NCI-H524 (cell line): ENCODE measurements around the gene RASA3.
"Not testable (repeated sequence)": the region's sequence is repeated elsewhere in the genome, so short reads cannot be mapped to it uniquely, and the experiment has no call there.

Experiments used
- DNase-seq, 2 experiments: peaks; one replicate each; lab custom pipeline; 2025; lab: John Stamatoyannopoulos, UW

The RASA3 gene

DNA sequence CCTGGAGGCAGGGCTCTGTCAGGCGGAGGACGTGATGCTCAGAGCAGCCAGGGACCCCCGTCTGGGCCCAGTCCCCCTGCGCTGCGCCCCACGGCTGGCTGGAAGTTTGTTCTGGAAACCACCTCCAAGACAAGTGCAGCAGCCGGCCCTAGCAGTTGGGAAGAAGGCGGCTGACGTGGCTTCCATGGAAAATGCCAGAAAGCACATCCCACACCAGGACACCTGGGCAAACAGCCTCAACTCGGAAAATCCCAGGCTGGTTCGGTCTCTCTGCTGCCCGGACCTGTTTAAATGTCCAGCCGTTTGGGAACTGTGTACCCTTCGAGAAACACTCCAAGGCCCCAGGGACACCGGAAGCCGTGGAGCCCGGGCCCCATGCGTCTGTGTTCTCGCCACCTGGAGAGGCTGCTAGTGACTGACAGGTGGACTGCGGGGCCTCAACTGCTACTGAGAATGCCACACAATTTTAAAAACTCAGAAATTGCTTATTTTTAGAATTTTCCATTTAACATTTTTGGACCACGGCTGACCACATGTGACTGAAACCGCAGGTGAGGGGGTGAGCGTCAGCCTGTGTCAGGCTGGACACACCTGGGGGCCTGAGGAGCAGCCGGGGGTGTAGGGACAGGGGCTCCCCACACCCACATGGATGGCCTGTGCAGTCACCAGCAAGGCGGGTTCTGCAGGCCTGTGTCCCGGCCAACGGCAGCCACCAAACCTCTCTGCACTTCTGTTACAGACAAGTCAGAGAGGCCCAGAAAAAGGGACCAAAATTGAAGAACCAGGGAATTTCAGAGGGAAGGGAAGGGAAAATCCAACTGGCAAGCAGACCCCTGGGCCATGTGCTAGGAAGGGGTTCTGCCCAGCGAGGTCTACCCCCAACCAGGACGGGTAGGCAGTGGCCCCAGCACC is 31.7 kb downstream of the RASA3 start:
- DNase-seq: no peak

DNA sequence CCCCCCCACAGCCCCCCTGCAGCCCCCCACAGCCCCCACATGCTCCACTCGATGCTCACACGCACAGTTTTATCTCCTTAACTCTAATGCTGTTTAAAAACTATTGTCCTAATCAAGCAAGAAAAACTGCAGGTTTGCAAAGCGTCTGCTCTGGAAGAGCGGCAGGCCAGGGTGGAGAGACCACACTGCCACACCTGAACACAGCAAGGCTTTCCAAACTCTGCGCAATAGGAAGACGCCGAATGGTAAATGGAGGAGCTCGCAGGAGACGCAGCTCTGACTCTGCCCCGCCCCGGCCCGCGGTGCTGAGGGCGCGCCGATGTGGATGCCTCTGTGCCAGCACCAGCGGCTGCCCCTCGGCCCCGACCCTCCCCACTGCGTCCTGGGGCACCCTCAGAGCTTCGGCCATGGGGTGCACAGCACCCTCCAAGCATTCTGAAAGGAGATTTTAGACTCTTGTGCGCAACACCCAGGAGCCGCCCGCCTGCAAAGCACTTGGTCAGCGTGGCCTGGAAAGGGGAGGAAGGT is 32.4 kb downstream of the RASA3 start:
- peak in 1 of 2 experiments; percentile 38 for DNase-seq

DNA sequence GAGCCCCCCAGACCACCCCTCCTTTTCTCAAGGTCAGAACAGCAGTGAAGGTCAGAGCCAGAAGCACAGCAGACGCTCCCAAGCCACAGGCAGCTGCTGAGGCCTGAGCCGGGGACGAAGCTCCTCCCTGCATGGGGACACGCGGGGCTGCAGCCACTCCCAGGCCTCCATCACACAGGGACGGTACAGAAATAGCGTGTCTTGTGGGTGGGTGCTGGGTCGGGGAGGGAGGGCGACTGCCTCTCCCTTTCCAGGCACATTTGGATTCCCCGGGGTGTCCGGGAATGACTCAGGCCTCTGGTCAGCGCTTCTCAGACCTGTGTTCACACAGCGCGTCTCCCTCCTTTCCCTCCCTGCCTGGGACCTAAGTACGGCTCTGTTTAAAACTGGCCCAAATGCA is 33.2 kb downstream of the RASA3 start:
- peak in 1 of 2 experiments; percentile 3 for DNase-seq

DNA sequence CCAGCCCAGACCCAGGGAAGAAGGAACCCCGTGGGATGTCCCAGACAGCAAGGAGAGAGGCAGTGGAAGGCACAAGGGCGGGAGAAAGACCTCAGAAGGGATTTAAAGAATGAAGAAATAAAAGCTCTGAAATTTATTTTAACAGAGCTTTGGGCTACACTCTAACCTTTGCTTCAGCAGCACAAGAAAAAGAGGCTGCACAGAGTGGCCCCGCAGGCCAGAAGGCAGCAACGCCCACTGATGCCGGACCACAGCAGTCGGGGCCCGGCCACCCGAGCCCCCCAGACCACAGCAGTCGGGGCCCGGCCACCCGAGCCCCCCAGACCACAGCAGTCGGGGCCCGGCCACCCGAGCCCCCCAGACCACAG is 33.8 kb downstream of the RASA3 start:
- not testable (repeated sequence) for DNase-seq

DNA sequence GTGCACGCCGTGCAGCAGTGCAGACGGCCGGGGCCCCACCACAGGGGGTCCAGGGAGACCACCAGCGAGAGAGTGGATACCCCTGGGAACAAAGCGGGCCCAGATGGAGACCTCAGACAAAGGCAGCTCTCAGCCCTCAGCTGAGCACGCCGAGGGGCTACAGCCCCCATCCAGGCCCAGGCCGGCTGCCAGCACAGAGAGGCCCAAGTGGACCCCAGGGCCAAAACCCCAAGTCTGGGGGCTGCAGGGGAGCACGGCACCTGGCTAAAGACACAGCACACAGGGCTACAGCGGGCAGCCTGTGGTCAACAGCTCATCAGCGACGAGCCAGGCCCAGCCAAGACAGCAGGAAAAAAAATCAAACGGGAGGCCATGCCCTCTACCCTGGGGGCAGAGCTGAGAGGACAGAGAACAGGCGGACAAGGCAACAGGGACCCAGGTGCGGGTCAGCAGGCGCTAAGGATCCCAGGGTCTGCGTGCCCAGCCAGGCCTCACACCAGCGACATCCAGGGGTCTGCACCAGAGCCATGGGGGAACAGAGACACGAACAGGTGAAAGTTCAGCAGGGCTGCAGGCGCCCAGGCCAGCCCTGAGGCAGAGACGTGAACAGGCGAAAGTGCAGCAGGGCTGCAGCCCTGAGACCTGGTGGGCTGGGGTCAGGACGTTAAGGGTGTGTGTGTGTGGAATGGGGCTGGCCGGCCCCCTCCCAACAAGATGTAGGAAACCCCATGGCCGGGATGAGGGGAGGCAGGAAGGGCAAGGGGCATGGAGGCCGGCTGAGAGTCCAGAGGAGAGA is 34.3 kb downstream of the RASA3 start:
- no peak for DNase-seq

DNA sequence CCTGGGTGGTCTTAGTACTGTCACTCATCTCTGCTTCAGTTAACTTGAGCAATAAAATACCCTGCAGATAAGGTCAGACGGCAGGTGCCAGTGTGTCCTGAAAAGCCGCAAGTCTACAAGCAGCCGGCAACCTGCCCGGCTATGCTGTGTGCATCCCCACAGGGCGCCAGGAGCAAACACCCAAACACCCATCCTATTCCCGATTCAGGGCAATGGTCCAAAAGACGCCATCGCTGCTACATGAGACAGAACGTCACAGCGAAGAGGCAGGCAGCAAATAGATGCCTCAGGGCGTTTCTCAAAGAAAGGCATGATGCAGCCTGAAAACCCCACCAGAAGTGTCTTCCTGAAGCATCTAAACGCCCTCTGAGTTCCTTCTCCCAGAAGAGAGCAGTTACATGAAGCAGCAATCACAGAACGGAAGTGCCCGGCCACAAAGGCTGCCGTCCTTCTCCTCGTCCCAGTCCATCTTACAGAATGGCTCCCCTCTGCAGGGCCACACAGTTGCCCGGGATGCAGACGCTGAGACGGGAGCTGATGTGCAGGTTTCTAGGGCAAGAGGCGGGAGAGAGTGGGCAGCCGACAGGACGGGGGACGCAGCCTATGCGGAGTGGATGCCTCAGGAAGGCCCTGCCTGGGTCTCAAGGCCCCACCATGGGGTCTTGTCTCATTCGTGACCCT is 35.1 kb downstream of the RASA3 start:
- DNase-seq: no peak

DNA sequence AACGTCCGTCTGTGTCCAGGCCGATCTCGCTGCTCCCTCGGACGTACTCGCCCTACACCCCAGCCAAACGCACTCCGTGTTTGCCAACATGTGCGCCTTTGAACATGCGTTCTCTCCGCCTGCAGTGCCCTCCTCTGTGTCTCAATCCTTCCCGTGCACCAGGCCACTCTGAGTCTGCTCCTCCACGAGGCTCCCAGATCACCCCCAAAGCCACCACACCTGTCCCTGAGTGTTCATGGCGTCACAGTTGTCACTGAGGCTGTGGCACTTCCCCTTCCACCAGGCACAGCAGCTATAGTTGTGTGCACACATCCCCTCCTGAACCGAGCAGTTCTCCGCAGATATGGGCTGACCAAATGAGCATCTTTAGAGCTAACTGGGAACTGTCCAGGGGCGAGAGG is 35.6 kb downstream of the RASA3 start:
- DNase-seq: no peak

DNA sequence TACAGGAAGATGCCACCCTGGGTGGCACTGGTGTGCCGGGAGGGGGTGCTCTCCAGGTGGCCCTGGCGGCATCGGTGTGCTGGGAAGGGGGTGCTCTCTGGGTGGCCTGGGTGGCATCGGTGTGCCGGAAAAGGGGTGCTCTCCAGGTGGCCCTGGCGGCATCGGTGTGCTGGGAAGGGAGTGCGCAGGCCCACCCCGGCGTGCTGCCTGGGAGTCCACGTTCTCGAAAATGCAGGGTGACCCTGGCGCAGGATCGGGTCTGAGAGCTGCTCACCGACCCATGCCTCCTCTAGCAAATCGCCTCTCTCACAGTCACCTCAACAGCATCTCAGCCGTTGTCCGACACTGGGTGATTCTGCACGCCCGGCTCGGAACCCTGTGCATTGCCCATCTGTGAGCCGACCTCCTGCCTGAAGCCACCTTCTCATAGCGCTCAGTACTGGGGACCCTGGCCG is 36.4 kb downstream of the RASA3 start:
- no peak for DNase-seq

DNA sequence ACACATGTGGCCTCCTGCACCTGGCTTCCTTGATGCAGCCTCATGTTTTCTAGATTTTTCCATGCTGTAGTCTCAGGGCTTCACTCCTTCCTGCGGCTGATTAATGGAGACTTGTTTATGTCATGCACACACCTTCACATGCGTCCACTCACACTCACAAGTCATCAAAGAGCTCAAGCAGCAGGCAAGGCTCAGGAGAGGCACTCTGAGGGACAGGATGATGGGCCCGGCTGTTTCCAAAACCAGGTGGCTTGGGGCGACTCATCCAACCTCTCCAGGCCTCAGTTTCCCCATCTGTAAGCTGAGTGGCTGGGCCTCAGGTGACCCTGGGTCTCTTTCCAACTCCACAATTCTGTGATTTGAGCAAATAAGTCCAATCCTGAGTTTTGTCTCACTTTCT is 36.9 kb downstream of the RASA3 start:
- DNase-seq: no peak

DNA sequence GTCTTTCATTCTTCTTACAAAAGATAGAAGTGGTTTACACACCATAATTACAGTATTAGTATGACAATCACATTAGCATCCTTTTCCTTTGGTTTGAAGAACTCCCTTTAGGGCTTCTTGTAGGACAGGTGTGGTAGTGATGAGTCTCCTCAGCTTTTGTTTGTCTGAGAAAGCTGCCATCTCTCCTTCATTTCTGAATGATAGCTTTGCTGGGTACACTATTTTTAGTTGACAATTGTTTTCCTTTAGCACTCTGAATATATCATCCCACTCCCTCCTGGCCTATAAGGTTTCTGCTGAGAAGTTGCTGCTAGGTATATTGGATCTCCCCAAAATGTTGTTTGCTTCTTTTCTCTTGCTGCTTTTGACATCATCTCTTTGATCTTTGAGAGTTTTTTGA is 39.3 kb downstream of the RASA3 start:
- DNase-seq: no peak

DNA sequence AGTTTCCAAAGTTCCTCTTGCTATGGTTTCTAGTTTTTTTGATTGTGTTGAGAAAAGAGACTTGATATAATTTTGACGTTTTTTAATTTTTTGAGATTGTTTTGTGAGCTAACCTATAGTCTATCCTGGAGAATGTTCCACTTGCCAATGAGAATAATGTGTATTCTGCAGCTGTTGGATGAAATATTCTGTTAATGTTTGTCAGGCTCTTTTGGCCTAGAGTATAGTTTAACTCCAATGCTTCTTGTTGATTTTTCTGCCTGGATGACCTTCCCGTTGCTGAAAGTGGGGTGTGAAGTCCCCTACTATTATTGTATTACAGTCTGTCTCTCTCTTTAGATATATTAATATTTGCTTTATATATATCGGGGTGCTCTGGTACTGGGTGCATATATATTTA is 40.0 kb downstream of the RASA3 start:
- no peak for DNase-seq

DNA sequence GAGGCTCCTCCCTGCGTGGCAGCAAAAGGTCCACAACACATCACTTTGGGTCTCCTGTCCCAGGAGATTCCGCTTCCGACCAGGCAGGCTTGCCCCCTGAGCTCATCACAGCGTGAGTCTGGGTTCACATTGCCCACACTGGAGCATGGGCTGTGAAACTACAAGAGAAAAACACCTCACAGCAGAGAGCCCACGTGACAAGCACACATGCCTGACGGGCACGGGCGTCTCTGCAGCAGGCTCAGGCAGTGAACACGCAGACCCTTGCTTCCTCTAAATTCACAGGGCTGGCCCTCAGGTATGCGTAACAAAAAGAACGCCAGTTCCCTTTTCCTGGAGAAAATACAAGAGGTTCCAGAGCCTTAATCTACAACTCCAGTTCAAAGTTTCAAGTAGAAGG is 41.9 kb downstream of the RASA3 start:
- DNase-seq: no peak

DNA sequence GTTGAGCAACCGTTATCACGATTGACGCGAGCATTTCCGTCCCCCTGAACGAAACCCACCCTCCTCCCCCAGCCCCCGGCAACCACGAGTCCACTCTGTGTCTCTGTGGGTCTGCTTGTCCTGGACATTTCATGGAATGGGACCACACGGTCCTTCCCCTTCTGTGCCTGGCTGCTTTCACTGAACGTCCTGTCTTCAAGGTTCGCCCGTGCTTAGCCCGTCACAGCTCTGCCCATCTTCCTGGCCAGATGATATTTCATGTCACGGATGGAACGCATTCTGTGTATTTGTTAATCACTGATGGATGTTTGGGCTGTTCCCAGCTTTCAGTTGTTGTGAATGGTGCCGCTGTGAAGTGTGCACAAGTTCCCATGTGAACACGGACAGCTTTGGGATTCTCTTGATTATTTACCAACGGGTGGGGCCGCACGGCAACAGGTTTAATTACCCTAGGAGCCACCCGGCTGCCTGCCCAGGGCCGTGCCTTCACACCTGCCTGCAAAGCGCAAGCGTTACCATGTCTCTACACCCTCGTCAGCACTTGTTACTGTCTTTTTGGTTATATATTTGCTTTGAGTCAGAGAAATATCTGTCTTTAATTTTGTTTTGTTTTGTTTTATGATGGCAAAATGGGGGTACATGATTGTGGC is 42.5 kb downstream of the RASA3 start:
- no peak for DNase-seq

DNA sequence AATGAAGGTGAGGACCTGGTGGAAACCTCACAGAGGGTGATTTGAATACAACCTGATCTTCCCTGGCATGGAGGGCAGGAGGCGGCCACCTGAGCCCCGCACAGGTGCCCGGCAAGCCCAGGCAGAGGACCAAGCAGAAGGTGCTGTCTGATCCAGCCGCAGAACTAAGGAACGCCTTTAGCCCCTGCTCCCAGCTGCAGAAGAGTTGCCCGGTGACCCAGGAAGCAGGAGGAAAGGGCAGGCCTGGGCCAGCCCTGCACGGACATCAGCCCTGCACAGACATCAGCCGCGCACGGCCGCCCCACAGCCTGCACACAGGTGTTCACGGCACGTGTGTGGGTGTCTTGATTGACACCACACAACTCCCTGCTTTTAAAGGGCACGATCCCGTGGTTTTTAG is 43.1 kb downstream of the RASA3 start:
- no peak for DNase-seq

DNA sequence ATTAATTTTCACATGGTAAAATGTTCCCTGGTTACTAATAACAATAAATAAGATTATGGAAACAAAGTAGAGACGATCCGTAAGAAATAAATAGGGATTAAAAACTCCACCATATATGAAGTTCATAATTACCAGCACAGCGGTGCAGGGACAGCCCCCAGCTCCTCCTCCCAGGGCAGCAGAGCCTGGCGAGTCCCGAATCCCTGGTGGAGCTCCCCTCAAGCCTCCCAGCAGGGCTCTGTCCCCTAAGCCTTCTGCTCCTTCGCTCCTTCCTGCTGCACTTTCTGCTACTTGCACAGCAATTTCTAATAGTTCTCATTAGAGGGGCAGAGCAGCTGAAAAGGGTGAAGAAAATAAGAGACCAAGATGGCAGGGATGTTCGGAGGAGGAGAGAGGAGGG is 43.6 kb downstream of the RASA3 start:
- DNase-seq: no peak

DNA sequence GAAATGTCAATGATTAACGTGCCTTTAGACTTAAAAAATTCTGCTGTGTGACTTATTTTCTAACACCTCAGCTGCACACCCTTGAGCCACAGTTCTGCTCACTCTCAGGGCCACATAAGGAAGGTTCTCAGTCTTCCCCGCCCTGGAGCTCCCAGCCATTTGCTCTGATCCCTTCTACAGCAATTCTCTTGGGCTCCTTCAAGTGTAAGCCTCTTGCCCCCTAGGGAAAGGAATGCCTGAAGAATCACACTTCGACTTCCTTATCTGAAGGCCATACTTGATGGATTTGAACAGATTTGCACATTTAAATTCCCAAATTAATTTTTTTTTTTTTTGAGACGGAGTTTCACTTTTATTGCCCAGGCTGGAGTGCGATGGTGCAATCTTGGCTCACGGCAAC is 44.2 kb downstream of the RASA3 start:
- no peak for DNase-seq

DNA sequence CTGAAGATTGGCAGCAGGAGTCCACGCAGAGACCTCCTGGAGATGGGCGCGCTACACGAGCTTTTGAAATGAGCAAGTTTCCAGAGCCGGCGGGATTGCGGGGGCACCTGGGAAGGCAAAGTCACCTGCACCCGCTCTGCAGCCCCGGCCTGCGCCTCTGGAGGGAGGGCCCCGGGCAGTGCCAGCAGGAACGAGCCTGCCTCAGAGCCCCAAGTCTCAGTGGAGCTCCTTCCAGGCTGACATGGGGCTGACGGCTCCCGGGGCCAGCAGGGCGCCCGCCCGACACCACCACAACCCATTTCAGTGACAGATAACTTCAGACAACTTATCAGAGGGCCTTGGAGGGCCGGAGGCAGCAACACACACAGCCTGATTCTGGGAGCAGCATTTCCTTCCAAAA is 45.0 kb downstream of the RASA3 start:
- no peak for DNase-seq

DNA sequence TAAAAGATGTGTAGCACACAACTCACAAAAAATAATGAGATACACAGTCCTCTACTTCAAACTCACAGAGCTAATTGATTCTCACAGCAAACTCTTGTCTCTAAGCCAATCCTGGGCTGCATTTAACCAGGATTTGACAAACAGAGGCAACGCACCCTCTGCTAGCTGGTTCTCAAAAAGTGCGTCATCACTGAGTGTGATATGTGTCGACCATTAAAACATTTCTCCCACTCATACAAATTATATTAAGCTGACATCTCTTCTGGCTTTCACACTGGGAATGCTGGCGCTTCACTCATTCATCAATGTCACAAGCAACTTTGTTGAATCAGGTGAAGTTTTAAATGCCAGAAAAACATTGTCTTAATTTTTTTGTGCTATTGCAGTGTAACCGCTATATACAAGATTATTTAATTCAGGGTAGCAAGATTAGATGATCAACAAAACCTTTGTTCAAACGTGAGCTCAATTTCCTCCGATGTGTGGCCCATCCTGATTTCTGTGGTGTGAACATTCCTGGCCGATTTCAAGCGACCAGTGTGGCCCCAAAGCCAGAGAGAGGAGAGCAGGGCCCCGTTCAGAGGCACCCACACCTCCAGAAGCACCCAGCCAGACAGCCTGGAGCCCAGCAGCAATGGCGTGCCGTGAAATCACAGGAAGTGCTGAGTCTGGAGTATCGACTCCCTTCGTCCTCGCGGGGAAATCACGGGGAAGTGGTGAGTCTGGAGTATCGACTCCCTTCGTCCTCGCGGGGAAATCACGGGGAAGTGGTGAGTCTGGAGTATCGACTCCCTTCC is 49.4 kb downstream of the RASA3 start:
- no peak for DNase-seq

DNA sequence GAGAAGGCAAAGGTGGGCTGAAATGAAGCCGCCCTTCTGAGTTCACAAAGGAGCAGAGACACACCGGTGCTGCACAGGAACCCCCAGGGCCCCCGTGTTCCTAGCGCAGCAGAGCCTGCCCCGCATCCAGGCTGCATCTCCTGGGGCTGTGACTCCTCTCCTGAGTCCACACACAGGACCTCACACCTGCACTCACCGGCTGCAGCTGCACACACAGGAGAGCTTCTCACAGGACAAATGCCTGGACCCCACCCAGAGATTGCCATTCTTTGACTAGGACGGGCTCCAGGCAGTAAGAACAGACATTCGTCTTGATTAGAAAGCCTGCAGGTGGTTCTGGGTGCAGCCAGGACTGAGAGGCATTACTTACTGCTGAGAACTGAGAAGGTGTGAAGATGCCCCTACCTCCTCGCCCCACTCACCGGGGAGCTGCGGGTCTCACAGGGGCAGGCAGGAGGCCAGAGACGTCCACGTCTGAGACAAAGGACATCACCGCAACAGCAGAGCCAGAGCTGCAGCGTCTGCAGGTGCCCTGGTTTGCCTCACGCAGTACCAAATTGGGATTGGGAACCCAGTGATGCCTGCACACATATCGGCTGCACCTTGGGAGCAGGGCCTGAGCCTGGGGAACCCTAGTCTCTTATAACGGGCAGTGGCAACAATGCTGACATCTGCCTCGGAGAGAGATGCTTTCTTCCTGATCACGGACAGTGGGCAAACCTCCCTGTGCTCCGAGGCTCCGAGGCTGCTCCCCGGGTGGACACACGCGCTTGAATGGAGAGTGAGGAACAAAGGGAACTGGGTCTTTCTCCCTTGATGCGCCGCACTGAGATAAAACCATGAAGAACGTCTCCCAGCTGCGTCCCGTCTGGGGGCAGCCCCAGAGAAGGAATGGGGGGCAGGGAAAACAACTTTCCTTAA is 50.4 kb downstream of the RASA3 start:
- no peak for DNase-seq
